Lower lobe of right lung (tissue), 2 donors: Measurements from ENCODE around the gene UNC5CL. TPM values are rescaled to one million over a fixed set of nuclear protein-coding genes. Genes with fewer than 3 reads are reported as not detected.

Experiments
- ATAC-seq, 2 donors: fragments of 200-7000 bp; cut with Tn5 transposase; one replicate each; pipeline ENCODE4 v1.9.1; 2020 to 2022; ENCODE audit warnings: mild to moderate bottlenecking in 2 of 2, moderate library complexity in 2 of 2
- DNase-seq: peaks from one replicate; pipeline ENCODE4 v3.0.0-alpha.2; 2020
- H3K27ac ChIP-seq: fragments of 200-600 bp; one replicate; pipeline ENCODE4 v1.8.0; 2022
- H3K27me3 ChIP-seq: fragments of 200-600 bp; one replicate; pipeline ENCODE4 v1.8.0; 2022; ENCODE audit warnings: low read depth
- H3K36me3 ChIP-seq: fragments of 200-600 bp; one replicate; pipeline ENCODE4 v1.8.0; 2022; ENCODE audit warnings: mild to moderate bottlenecking
- H3K4me1 ChIP-seq: fragments of 200-600 bp; one replicate; pipeline ENCODE4 v1.8.0; 2022
- H3K4me3 ChIP-seq: fragments of 200-600 bp; one replicate; pipeline ENCODE4 v1.8.0; 2022; ENCODE audit warnings: mild to moderate bottlenecking
- H3K9me3 ChIP-seq: fragments of 200-600 bp; one replicate; pipeline ENCODE4 v1.8.0; 2022
- CTCF ChIP-seq: fragments of 200-600 bp; IDR thresholded peaks from one replicate; pipeline ENCODE4 v1.8.0; 2022; ENCODE audit warnings: antibody characterized with exemption, mild to moderate bottlenecking
- intact Hi-C: fragments of 100-400 bp; cut with DNase I; formaldehyde crosslinking; loops from one replicate; pipeline ENCODE4 v1.11.0; 2022
- total RNA-seq: library from RNA; stranded (reverse); fragmentation: NEBNext Ultra II Directional; extraction: Animal tissue kit (Norgen Biotek cat#: 25700); gene quantifications from one replicate; pipeline ENCODE4 v1.2.1, GENCODE V29; 2021
- donor health status: DM: no; HTN: yes; CAD: no; lungs with severe emphysema.

UNC5CL gene
- total RNA-seq, 1 donor from 2014 or later, result 1.1 TPM

GRCh38 chr6:41073968-41074691 is 35.1 kb upstream of the UNC5CL start:
- Histone ChIP-seq H3K4me1 (peaks cover 40% of the 10 kb centered on the region), H3K9me3 (no peaks in the 10 kb centered on the region), H3K27me3 (no peaks in the 10 kb centered on the region), H3K27ac (peak overlapping the region; percentile 99), H3K4me3 (peak overlapping the region; percentile 93), H3K36me3 (peaks cover 12% of the 10 kb centered on the region)
- TF ChIP-seq CTCF, result no peak
- no peak for ATAC-seq
- no peak for DNase-seq
- intact Hi-C loops, result no loop called here

- H3K4me1 ChIP-seq, result peaks cover 40% of the 10 kb centered on the region
- intact Hi-C loops, result no loop called here
Measured at GRCh38 chr6:41073203-41073967, 34.4 kb upstream of the UNC5CL start.

GRCh38 chr6:41072836-41073202 is 33.8 kb upstream of the UNC5CL start, which contains the start of gene NFYA:
Gene NFYA, plus strand, starts transcription at chr6:41072974. Its CDS starts 6,116 bp downstream, at chr6:41079090.
- H3K27me3 ChIP-seq, result no peaks in the 10 kb centered on the region
- H3K27ac ChIP-seq, result peak within 1 kb of the TSS; percentile 99
- H3K36me3 ChIP-seq, result peaks cover 21% of the 10 kb centered on the region
- intact Hi-C loops, result no loop called here
- peaks cover 40% of the 10 kb centered on the region for H3K4me1 ChIP-seq
- H3K4me3 ChIP-seq, result peak within 1 kb of the TSS; percentile 93
- DNase-seq (peak; percentile 99), ATAC-seq (peak; percentile 87 to 95)
- no peaks in the 10 kb centered on the region for H3K9me3 ChIP-seq
- TF ChIP-seq CTCF, result no peak

More at GRCh38 chr6:41073203-41073967, 34.4 kb upstream of the UNC5CL start:
- Histone ChIP-seq H3K36me3 (peaks cover 15% of the 10 kb centered on the region), H3K9me3 (no peaks in the 10 kb centered on the region), H3K27ac (peak overlapping the region; percentile 99), H3K27me3 (no peaks in the 10 kb centered on the region), H3K4me3 (peak overlapping the region; percentile 93)
- ATAC-seq, result peak; percentile 53 to 59
- TF ChIP-seq CTCF, result peak; percentile 47
- DNase-seq, result peak; percentile 91

- DNase-seq (peak; percentile 99), ATAC-seq (peak; percentile 89 to 90)
- Histone ChIP-seq H3K4me3 (peak within 1 kb of the TSS; percentile 93), H3K4me1 (peaks cover 40% of the 10 kb centered on the region), H3K27ac (peak within 1 kb of the TSS; percentile 99), H3K36me3 (peaks cover 27% of the 10 kb centered on the region), H3K27me3 (no peaks in the 10 kb centered on the region), H3K9me3 (no peaks in the 10 kb centered on the region)
- intact Hi-C loops, result no loop called here
- no peak for TF ChIP-seq CTCF
Measured at GRCh38 chr6:41071923-41072835, 33.2 kb upstream of the UNC5CL start, which contains the start of gene OARD1. Gene OARD1, minus strand, starts transcription at chr6:41072356. Its CDS starts 722 bp downstream, at chr6:41071634.

GRCh38 chr6:41071501-41071922 is 32.5 kb upstream of the UNC5CL start:
- H3K27me3 ChIP-seq, result no peaks in the 10 kb centered on the region
- DNase-seq (peak; percentile 87), ATAC-seq (no peak)
- H3K4me3 ChIP-seq, result peak overlapping the region; percentile 93
- peaks cover 31% of the 10 kb centered on the region for H3K36me3 ChIP-seq
- no peaks in the 10 kb centered on the region for H3K9me3 ChIP-seq
- peaks cover 42% of the 10 kb centered on the region for H3K4me1 ChIP-seq
- TF ChIP-seq CTCF, result no peak
- intact Hi-C loops, result no loop called here
- peak overlapping the region; percentile 99 for H3K27ac ChIP-seq
